ENCODE data around the gene ZMYND15.

GRCh38 chr17:4719146-4719545 is 20.5 kb upstream of the ZMYND15 start:
- TF ChIP-seq CTCF (IDR thresholded peaks at IDR 0.05) (no peak), POLR2A (IDR thresholded peaks at IDR 0.05) (no peak)
